NCI-H1417 (cell line): ENCODE results near the gene NEAT1.

Experiments
- DNase-seq, 3 experiments: peaks; one replicate each; lab custom pipeline; 2025; lab: John Stamatoyannopoulos, UW

Gene NEAT1

DNA sequence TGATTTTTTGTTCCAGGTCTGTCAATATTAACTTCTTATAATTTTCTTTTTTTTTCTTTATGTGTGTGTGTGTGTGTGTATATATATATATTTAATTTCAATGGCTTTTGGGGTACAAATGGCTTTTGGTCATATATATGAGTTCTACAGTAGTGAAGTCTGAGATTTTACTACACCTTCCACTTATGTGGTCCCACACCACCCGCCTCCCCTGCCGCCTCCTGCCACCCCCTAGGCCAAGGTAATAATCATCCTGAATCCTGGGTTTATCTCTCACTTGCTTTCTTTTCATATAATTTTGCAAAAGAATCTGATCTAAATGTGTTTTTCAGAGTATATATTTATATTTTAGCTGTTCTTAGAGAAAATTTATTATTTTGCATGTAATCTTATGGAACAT is 11.1 kb downstream of the NEAT1 start:
- no peak for DNase-seq

DNA sequence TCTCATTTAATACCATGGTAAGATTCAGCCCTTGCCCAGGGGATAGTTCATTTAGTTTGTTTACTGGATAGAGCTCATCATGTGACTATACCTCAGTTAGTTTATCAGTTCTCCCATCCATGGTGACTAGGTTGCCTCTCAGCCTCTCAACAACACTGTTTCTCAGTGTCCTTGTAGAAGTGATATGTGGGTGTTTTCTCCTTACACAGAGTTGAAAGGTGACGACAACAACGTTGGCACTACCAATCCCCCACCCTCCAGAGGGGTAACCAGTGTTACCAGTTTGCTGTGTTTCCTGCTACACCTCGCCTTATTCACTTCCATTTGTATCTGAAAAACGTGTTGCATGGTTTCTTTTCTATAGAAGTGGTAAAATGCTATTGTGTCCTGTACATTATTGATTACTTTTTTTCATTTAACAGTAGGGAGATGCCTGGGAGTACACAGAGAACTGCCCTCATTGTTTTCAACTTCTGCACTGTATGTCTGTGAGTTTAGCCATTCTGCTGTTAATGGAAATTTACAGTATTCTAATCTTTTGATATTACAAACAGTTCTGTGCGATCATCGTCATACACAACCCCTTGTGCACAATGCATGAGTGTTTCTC is 11.6 kb downstream of the NEAT1 start:
- no peak for DNase-seq

DNA sequence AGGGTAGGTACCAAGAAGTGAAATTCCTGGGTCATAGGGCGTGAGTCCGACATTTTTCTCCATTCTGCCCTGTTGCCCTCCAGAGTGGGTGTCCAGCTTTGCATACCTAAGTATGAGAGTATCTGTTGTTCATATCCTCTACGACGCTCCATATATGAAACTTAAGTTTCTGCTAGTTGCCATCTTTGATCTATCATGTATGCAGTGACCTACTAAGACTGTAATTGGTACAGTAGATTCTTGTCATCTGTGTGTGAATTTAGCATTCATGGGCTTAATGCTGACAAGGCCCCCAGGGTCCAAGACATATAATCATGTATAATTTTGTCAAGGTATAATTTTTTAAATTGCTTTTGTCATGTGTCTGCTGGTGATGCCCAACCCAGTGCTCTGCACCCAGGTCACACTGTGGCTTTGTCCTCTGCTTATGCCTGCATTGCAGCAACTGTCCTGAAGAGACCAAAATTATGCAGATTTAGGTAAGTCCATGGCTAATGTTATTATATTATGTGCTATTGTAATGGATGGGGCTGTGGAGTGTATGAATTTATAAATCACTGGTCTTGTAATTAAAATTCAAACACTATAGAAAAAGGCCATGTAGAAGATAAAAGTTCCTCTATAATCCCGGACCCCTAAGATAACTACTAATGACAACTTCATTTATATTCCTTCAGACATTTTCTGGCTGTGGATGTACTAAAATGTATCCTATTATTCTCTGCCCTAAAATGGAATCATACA is 12.2 kb downstream of the NEAT1 start:
- peak in 2 of 3 experiments; percentile 56 to 87 for DNase-seq

DNA sequence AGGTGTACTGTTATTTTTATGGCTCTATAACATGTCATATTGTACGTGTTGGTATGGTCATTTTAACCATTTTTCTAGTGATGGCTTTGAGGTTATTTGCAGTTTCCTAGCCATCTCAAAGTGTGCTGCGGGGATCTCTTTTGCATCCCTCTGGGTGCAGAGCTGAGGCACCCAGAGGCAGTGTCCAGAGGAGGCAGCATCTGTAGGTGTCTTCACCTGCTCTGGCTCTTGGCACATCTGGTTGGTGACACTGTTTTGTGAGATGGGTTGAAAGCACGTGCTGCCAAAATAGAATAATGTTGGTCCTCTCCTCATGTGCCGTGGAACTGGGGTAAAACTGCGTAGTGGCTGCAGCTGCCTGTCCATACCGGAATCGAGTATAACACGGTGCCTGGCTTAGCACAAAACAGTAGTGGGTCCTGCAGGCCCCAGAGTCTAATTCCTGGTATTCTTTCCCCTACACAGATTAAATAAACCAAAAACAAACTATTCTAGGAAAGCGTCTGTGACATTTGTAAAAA is 12.9 kb downstream of the NEAT1 start:
- no peak for DNase-seq

DNA sequence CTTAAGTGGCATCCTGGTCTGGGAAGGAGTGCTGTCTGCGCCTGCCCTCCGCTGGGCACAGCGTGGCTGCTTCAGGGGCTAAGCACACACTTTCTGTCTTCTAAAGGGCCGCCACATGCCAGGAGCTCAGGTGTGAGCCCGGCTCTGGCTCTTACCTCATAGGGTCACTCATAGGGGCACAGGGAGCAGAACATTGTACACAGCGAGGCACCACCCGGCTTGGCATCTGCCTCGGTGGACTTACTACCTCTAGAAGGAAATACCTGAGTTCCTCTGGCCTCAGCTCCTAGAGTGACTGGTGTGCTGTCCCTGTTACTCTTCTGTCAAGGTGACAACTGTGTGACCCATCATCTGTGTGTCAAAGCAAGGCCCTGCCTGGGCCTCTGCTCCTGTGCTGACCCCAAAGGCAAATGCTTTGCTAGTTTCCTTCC is 13.4 kb downstream of the NEAT1 start:
- DNase-seq, result no peak

DNA sequence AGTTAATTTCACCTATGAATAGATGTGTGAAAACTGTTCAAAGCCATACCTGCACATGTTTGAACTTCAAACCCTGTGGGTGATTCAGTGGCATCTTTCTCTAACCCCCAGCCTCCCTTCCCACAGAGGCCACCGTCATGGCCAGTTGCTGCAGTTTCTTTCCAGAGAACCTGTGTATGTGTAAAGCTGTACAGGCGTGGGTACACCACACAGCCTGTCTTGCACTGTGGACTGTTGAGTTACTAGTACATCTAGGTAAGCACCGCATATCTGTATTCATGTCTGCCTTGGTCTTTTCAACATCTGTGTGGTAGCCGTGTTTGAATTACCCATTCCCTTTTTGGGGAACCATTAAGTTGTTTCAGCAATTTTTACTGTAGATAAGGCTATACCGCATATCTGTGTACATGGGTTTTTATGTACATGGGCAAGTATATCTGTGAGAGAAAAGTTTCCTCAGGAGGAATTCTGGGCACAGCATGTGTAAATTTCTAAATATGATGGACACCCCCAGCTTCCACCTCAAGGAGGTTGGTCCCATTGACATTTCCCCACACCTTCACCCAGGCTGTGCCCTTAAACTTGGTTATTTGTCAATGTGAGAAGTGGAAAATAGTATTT is 13.9 kb downstream of the NEAT1 start:
- DNase-seq, result no peak

DNA sequence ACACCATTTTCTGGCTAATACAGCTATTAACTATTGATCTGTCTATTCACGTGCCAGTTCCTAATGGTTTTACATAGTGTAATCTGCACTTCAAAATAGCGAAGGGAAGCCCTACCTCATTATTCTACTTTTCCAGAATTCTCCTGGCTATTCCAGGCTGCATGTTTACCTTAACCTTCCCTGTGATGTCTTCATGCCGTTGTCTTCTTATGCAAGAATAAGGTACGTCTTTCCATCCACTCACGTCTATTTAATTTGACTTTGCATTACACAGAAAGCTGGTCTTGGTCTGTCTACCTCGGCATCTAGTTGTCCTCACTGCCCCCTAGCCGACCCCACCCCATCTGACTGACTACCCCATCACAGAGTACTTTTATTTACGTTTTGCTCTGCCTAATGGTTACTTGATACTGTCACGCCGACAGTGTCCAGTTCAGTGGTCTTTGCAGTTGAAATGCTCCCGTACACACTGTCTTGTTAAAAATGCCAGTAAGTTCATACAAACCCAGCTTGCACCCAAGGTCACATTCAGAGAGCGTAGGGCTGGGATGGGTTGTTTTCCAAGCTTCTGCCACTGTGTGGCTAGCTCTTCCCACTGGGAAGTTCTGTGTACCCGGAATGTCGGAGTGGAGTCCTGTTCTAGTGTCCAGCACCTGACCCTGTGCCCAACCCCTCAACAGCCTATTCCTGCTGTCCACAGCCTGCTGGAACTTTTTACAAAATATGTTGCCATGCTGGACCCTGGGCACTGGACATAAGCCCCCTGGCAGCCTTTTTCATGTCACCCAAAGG is 15.0 kb downstream of the NEAT1 start:
- DNase-seq, result no peak

DNA sequence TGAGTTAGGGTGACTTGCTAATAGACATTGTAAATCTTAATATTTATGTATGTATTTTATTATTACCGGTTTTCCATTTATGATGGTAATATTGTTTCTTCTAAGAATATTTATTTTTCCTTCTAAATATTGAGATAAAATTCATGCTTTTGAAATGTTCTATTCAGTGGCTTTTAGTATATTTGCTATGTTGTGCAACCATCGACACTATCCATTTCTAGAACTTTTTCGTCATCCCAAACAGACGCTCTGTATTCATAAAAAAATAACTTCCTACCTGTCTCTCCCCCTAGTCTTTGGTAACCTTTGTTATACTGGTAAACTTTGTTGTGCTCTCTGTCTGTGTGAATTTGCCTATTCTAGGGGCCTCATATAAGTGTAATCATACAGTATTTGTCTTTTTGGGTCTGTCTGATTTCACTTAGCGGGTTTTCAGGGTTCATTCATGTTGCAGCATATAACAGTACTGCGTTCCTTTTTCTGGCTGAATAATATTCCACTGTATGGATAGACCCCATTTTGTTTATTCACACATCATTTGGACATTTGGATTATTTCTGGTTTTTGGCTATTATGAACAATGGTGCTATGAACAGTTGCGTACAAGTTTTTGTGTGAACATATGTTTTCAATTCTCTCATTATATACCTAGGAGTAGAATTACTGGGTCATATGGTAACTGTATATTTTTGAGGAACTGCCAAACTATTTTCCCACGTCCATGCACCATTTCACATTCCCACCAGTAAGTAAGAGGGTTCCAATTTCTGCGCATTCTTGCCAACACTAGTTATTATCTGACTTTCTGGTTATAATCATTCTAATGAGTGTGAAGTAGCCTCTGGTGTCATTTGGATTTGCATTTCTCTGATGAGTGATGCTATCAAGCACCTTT is 15.9 kb downstream of the NEAT1 start:
- no peak for DNase-seq

DNA sequence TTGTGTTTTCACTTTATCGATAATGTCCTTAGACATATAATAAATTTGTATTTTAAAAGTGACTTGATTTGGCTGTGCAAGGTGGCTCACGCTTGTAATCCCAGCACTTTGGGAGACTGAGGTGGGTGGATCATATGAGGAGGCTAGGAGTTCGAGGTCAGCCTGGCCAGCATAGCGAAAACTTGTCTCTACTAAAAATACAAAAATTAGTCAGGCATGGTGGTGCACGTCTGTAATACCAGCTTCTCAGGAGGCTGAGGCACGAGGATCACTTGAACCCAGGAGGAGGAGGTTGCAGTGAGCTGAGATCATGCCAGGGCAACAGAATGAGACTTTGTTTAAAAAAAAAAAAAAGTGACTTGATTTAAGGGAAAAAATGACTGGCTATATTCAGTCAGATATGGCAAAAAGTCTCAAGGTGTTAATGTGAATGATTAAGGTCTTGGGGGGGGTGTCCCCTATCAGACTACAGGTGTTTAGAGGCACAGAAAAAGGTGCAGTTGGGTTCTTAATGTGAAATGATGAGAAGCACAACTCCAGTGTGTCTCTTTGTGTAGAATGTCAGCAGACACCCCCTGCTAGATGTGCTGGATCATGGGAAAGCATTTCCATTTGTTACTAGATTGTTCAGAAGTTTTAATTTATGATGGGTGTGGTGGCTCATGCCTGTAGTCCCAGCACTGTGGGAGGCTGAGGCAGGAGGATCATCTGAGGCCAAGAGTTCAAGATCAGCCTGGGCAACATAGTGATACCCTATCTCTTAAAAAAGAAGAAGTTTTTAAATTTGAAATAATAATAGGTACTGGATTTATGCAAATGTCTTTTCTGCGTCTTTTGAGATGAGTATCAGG is 17.0 kb downstream of the NEAT1 start:
- DNase-seq, result no peak

DNA sequence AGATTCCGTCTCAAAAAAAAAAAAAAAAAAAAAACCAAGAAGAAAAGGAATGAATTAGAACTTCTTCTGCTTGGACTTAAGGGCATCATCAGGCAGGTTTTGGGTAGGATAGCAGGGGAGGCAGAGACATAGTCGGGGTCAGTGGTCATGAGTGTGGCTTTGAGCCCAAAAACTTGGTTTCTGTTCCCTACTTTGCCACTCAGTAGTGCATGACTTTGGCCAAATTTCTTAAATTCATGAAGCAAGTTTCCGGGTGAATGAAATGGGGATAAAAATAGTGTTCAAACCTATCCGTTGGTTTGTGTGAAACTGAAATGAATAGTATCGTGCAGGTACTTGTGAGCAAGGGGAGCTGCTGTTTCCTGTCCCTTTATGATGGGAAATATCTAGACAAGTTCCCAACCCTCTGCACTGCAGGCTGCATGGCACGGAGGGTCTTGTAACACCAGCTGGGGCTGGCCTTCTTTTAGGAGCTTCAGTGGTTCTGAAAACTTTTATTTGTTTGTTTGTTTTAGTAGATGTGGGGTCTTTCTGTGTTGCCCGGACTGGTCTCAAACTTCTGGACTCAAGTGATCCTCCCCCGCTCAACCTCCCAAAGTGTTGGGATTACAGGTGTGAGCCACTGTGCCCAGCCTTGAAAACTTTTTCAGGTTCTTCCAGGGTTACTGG is 18.4 kb downstream of the NEAT1 start:
- no peak for DNase-seq

DNA sequence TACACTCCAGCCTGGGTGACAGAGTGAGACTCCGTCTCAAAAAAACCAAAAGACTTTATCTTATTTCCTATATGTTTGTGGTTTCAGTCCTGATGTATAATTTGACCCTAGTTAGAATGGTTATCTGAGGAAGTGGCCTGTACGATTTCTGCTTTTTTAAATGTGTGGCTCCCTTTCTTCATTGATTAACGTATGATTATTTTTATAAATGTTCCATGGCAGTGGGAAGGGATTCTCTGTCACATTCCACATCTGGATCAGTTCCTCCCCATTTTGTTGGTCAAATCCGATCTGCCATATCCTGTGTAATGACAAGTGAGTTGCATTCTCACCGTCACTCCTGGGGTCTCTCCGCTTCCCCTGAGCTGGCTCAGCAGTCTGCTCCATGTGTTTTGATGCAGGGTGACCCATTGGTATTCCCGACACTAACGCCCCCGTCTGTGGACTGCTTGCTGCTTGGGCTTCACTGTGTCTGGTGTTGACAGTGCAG is 20.3 kb downstream of the NEAT1 start:
- DNase-seq, result no peak

DNA sequence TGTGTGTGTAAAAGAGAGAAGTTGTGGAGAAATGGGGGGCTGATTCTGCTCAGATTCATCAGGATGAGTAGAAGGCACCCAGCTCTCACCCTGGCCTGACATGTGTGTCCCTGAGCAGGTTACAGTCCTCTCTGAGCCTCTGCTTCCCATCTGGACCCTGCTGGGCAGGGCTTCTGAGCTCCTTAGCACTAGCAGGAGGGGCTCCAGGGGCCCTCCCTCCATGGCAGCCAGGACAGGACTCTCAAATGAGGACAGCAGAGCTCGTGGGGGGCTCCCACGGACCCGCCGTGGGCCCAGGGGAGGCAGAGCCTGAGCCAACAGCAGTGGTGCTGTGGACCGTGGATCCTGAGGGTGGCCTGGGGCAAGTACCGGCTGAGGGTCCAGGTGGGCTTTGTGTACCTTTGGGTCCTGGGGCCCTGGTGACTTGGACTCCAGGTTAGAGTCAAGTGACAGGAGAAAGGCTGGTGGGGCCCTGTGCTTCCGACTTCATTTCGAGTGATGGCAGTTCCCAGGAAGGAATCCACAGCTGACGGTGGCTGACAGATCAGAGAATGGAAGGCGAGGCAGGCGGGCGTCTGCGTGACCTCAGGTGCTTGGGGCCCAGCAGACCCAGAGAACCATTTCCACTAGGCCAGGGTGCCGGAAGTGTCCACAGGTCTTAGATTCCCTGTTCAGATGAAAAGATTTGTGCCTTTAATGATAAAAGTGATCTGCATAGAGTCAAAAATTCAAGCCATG is 21.9 kb downstream of the NEAT1 start:
- DNase-seq, result no peak

DNA sequence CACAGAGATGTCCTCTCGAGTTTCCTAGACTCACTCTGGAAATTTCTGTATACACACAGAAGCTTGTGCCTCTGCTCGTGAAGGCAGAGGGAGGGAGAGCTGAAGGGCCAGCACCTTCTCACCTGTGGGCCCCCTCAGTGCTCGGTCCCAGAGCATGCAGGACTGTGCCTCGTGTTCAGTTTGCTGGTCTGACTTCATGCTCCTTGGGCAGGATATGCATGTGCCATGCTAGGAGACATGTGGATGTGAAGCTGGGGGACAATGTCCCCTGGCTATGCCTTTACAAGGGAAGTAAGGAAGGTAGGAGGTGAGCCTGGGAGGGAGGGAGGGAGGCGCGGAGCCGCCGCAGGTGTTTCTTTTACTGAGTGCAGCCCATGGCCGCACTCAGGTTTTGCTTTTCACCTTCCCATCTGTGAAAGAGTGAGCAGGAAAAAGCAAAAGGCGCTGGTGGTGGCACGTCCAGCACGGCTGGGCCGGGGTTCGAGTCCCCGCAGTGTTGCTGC is 22.6 kb downstream of the NEAT1 start:
- DNase-seq, result no peak

DNA sequence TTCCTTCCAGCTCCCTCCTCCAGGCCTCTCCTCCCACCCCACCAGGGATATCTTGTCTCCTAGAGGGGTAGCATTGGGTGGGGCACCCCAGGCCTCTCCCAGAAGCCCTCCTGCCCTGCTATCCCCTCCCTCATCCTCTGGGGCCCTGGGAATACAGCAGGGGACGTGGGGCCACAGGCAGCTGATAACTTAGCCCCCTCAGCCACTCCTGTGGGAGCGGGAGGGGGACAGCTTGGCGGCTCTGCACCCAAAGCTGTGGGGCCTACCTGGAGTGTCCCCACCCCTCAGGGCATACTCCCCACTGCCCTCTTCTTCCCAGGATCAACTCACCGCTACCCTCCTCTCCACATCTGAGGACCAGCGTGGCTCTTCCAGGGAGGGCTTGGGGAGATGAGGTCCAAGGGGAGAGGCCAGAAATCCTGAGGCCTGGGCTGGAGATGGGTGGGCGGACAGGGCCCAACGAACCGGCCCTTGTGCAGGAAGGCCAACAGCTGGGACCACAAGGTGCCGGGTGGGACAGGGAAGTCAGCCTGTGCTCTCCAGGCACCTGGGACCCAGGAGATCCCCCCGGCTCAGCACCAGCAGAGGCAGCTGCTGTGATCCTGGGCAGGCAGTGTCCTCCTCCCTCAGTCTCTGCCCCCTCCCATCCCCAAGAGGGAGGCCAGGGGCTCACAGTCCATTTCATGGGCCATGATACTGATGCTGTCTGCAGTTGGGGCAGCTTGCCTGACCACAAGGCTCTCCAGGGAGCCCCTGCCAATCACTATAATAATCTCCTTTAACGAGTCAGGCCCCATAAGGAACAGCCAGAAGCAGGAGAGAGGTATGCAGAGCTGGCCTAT is 23.2 kb downstream of the NEAT1 start:
- no peak for DNase-seq

DNA sequence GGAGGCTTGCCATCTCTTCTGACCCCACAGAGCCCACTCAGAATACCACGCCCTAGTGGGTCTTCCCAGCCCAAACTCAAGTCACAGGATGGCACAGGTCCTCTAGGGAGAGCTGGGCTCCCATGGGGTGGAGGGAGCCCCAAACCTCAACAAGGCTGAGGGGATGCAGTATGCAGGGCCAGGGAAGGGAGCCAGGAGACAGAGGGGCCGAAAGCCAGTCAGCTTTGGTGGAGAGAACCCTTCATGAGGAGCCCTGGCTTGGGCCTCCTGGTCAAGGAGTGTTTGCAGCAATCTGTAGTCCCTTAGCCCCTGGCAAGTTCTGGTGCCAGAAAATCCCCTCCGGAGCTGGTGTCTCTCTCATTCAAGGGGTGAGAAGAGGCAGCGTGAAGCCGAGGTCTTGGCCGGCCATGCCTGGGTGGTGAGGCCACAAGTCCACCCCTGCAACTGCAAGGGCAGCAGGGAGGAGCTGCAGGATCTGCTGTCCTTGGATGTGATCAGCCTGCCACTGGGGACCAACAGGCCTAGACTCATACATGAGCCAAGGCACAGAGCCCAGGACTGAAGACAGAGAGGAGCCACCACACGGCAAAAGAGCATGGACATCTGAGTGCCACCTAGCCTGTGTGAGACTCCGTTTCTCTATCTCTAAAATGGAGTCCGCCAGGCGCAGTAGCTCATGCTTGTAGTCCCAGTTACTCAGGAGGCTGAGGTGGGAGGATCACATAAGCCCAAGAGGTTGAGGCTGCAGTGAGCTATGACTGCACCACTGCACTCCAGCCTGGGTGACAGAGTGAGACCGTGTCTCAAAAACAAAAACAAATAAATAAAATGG is 24.1 kb downstream of the NEAT1 start:
- no peak for DNase-seq

DNA sequence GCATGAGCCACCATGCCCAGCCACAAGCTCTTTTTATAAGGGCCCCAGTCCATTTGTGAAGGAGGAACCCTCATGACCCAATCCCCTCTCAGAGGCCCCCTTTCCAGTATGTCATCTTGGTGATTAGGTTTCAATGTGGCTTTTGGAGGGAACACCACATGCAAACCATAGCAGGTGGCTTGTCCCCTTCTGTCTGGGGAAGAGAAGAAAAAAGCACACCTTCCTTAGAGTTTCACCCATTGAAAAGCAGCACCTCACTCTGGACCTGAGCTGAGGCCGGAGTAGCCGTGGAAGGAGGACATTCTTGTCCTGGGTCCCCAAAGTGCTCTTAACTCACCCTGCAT is 25.4 kb downstream of the NEAT1 start:
- DNase-seq, result no peak
